HG03159 (cell line): ENCODE results near the gene SPOCK1.

ENCODE experiments used
- ATAC-seq: cut with Tn5 transposase; IDR thresholded peaks from one replicate; pipeline ENCODE4 v1.9.1; 2021; ENCODE audit warnings: mild to moderate bottlenecking, moderate library complexity; ENCODE audit not compliant: unreplicated experiment

Gene SPOCK1

GRCh38 chr5:137496919-137497318, 2.2 kb downstream of the SPOCK1 start:
- ATAC-seq = no peak

GRCh38 chr5:137492331-137492730, 6.8 kb downstream of the SPOCK1 start:
- no peak for ATAC-seq

- no peak for ATAC-seq
Observed at GRCh38 chr5:137491121-137491520, 8.0 kb downstream of the SPOCK1 start.

GRCh38 chr5:137490591-137490990, 8.5 kb downstream of the SPOCK1 start:
- ATAC-seq = no peak

GRCh38 chr5:137488974-137489373, 10.2 kb downstream of the SPOCK1 start:
- no peak for ATAC-seq

- ATAC-seq = no peak
Observed at GRCh38 chr5:137488516-137488915, 10.6 kb downstream of the SPOCK1 start.

GRCh38 chr5:137487600-137487999, 11.5 kb downstream of the SPOCK1 start:
- ATAC-seq = no peak

GRCh38 chr5:137486707-137487106, 12.4 kb downstream of the SPOCK1 start:
- ATAC-seq = no peak

GRCh38 chr5:137481596-137481995, 17.5 kb downstream of the SPOCK1 start:
- ATAC-seq = no peak

GRCh38 chr5:137478043-137478442, 21.1 kb downstream of the SPOCK1 start:
- no peak for ATAC-seq

GRCh38 chr5:137470921-137471220, 28.3 kb downstream of the SPOCK1 start:
- ATAC-seq = no peak

GRCh38 chr5:137470111-137470920, 28.8 kb downstream of the SPOCK1 start:
- no peak for ATAC-seq

- ATAC-seq = no peak
Observed at GRCh38 chr5:137466889-137467288, 32.2 kb downstream of the SPOCK1 start.

GRCh38 chr5:137465930-137466329, 33.2 kb downstream of the SPOCK1 start:
- no peak for ATAC-seq

GRCh38 chr5:137462816-137463520, 36.2 kb downstream of the SPOCK1 start:
- no peak for ATAC-seq

GRCh38 chr5:137462265-137462590, 36.9 kb downstream of the SPOCK1 start:
- ATAC-seq = no peak

- ATAC-seq = no peak
Observed at GRCh38 chr5:137461391-137462264, 37.5 kb downstream of the SPOCK1 start.

- no peak for ATAC-seq
Observed at GRCh38 chr5:137454671-137455070, 44.5 kb downstream of the SPOCK1 start.

GRCh38 chr5:137453483-137454080, 45.5 kb downstream of the SPOCK1 start:
- no peak for ATAC-seq

- ATAC-seq = no peak
Observed at GRCh38 chr5:137450759-137451158, 48.4 kb downstream of the SPOCK1 start.

- no peak for ATAC-seq
Observed at GRCh38 chr5:137448868-137449267, 50.3 kb downstream of the SPOCK1 start.
